H1 (cell line): ENCODE results near the gene PLCL1. TPM values are rescaled to one million over a fixed set of nuclear protein-coding genes. Genes with fewer than 3 reads are reported as not detected.

ENCODE experiments used
- CTCF ChIA-PET: fragments of 300-600 bp; sonication (Branson Sonifier 250); formaldehyde crosslinking; loops from one replicate; lab custom pipeline; 2021; ENCODE audit not compliant: partially characterized antibody; lab: Charles Lee
- POLR2A ChIA-PET: fragments of 300-600 bp; sonication (Branson Sonifier 250); formaldehyde crosslinking; loops from one replicate; lab custom pipeline; 2021; ENCODE audit warnings: inconsistent platforms; ENCODE audit not compliant: partially characterized antibody; lab: Charles Lee
- DNase-seq, 2 experiments: peaks; one replicate each; pipeline versions ENCODE4 v3.0.0 to v3.0.0-alpha.2; 2010 to 2022; ENCODE audit warnings: low spot score in 2 of 2, low read depth in 1 of 2, mixed read lengths in 1 of 2
- FAIRE-seq: peaks from 2 replicates; lab custom pipeline; 2011; peaks lifted over from hg19 to GRCh38; lab: Jason Lieb, UNC
- H2AFZ ChIP-seq: 2 replicates; pipeline ENCODE4 v1.8.1; 2012; ENCODE audit warnings: low read length, inconsistent platforms
- H2AK5ac ChIP-seq: 2 replicates; pipeline ENCODE4 v1.6.1; 2013; ENCODE audit warnings: low read depth, low read length
- H2BK120ac ChIP-seq: replicated peaks from 2 replicates; pipeline ENCODE3; 2013; ENCODE audit warnings: low read depth, low read length, inconsistent platforms
- H2BK12ac ChIP-seq: 2 replicates; pipeline ENCODE4 v1.6.1; 2013; ENCODE audit warnings: low read depth, low read length
- H2BK15ac ChIP-seq: 2 replicates; pipeline ENCODE4 v1.6.1; 2013; ENCODE audit warnings: low read length
- H2BK20ac ChIP-seq: 2 replicates; pipeline ENCODE4 v1.6.1; 2013; ENCODE audit warnings: low read length
- H2BK5ac ChIP-seq: 2 replicates; pipeline ENCODE4 v1.6.1; 2013; ENCODE audit warnings: low read depth, low read length
- H3K14ac ChIP-seq: 2 replicates; pipeline ENCODE4 v1.6.1; 2013; ENCODE audit warnings: inconsistent platforms; ENCODE audit not compliant: insufficient read length
- H3K18ac ChIP-seq: 2 replicates; pipeline ENCODE4 v1.6.1; 2013; ENCODE audit warnings: low read length; ENCODE audit errors: extremely low read depth
- H3K23ac ChIP-seq: 2 replicates; pipeline ENCODE4 v1.6.1; 2013; ENCODE audit warnings: inconsistent platforms; ENCODE audit not compliant: insufficient read length
- H3K23me2 ChIP-seq: 2 replicates; pipeline ENCODE4 v1.6.1; 2013; ENCODE audit warnings: low read depth, low read length
- H3K27ac ChIP-seq: 2 replicates; pipeline ENCODE4 v1.6.1; 2011; ENCODE audit warnings: low read depth, low read length, inconsistent platforms
- H3K27me3 ChIP-seq, 4 experiments: replicated peaks in 1 of 4; 1 replicate in 1 of 4; 2 replicates in 3 of 4; pipeline versions ENCODE4 v1.6.1 to v1.8.1; 2011 to 2013; ENCODE audit warnings: low read length in 3 of 4, mild to moderate bottlenecking in 3 of 4, inconsistent platforms in 2 of 4, mixed read lengths in 2 of 4, moderate library complexity in 1 of 4; ENCODE audit not compliant: control insufficient read depth in 3 of 4, insufficient read depth in 3 of 4; ENCODE audit errors: extremely low read depth in 1 of 4
- H3K36me3 ChIP-seq, 4 experiments: 2 replicates each; pipeline versions ENCODE4 v1.6.1 to v1.8.1; 2011 to 2013; ENCODE audit warnings: mild to moderate bottlenecking in 4 of 4, low read length in 3 of 4, moderate library complexity in 2 of 4, control low read depth in 1 of 4, inconsistent platforms in 1 of 4; ENCODE audit not compliant: insufficient read depth in 4 of 4, control insufficient read depth in 2 of 4
- H3K4ac ChIP-seq: replicated peaks from 2 replicates; pipeline ENCODE3; 2013; ENCODE audit warnings: low read length, low read depth, mixed read lengths, inconsistent platforms; ENCODE audit not compliant: insufficient read length
- H3K4me1 ChIP-seq, 4 experiments: replicated peaks in 1 of 4; 1 replicate in 1 of 4; 2 replicates in 3 of 4; pipeline versions ENCODE4 v1.6.1 to v1.8.1; 2011 to 2013; ENCODE audit warnings: low read length in 3 of 4, inconsistent platforms in 2 of 4, mixed read lengths in 1 of 4; ENCODE audit not compliant: insufficient read depth in 4 of 4, control insufficient read depth in 3 of 4
- H3K4me2 ChIP-seq, 2 experiments: 2 replicates each; pipeline versions ENCODE4 v1.6.1 to v1.8.1; 2011 to 2013; ENCODE audit warnings: low read depth in 2 of 2, low read length in 2 of 2, control low read depth in 1 of 2, inconsistent platforms in 1 of 2, mild to moderate bottlenecking in 1 of 2; ENCODE audit not compliant: insufficient read depth in 1 of 2
- H3K4me3 ChIP-seq, 4 experiments: fragments of 200-600, 300-600 bp in 1 of 4; sonication (generic), shearing (Covaris generic), sonication (Bioruptor Twin) in 1 of 4; 2 replicates each; pipeline versions ENCODE4 v1.5.1 to v1.8.1; 2011 to 2016; ENCODE audit warnings: low read length in 4 of 4, low read depth in 3 of 4, control low read depth in 2 of 4, inconsistent platforms in 2 of 4, mild to moderate bottlenecking in 2 of 4, mixed read lengths in 1 of 4, moderate library complexity in 1 of 4; ENCODE audit not compliant: insufficient read depth in 2 of 4; ENCODE audit errors: extremely low read depth in 1 of 4
- H3K56ac ChIP-seq: replicated peaks from 2 replicates; pipeline ENCODE3; 2013; ENCODE audit warnings: low read depth, mild to moderate bottlenecking, mixed read lengths, low read length, inconsistent platforms; ENCODE audit not compliant: insufficient read length
- H3K79me1 ChIP-seq: 2 replicates; pipeline ENCODE4 v1.6.1; 2013; ENCODE audit warnings: low read depth, low read length, control low read depth
- H3K79me2 ChIP-seq, 2 experiments: 2 replicates each; pipeline versions ENCODE4 v1.6.1 to v1.8.1; 2012 to 2013; ENCODE audit warnings: low read length in 2 of 2, mild to moderate bottlenecking in 2 of 2, inconsistent platforms in 1 of 2; ENCODE audit not compliant: insufficient read depth in 2 of 2, control insufficient read depth in 1 of 2
- H3K9ac ChIP-seq, 4 experiments: replicated peaks in 1 of 4; 1 replicate in 1 of 4; 2 replicates in 3 of 4; pipeline versions ENCODE4 v1.6.1 to v1.8.1; 2011 to 2013; ENCODE audit warnings: low read depth in 3 of 4, low read length in 3 of 4, control low read depth in 2 of 4, mild to moderate bottlenecking in 2 of 4, moderate library complexity in 2 of 4, inconsistent platforms in 1 of 4; ENCODE audit errors: extremely low read depth in 1 of 4
- H3K9me3 ChIP-seq, 2 experiments: 2 replicates each; pipeline versions ENCODE4 v1.6.1 to v1.8.1; 2012 to 2013; ENCODE audit warnings: mild to moderate bottlenecking in 2 of 2, moderate library complexity in 2 of 2, control low read depth in 1 of 2, inconsistent platforms in 1 of 2, low read depth in 1 of 2, low read length in 1 of 2, mixed read lengths in 1 of 2; ENCODE audit not compliant: insufficient read depth in 2 of 2
- H4K20me1 ChIP-seq, 2 experiments: replicated peaks in 1 of 2; 2 replicates each; pipeline versions ENCODE3 to v1.8.1; 2011 to 2013; ENCODE audit warnings: inconsistent platforms in 2 of 2, low read length in 2 of 2, mild to moderate bottlenecking in 1 of 2; ENCODE audit not compliant: insufficient read depth in 2 of 2, control insufficient read depth in 1 of 2
- H4K5ac ChIP-seq: 2 replicates; pipeline ENCODE4 v1.6.1; 2013; ENCODE audit warnings: low read length, low read depth, mixed read lengths, inconsistent platforms; ENCODE audit not compliant: insufficient read length
- H4K8ac ChIP-seq: 2 replicates; pipeline ENCODE4 v1.8.0; 2013; ENCODE audit warnings: mild to moderate bottlenecking, moderate library complexity, low read length, inconsistent platforms; ENCODE audit not compliant: insufficient read depth; ENCODE audit errors: extremely low read depth
- H4K91ac ChIP-seq: replicated peaks from 2 replicates; pipeline ENCODE3; 2013; ENCODE audit warnings: low read length, mixed read lengths, inconsistent platforms; ENCODE audit not compliant: insufficient read length
- CREB1 ChIP-seq: IDR thresholded peaks from 2 replicates; pipeline ENCODE4 v1.6.1; 2012; ENCODE audit warnings: inconsistent platforms
- KDM1A ChIP-seq: fragments of 200-600, 300-600 bp; sonication (generic); IDR thresholded peaks from 2 replicates; pipeline ENCODE4 v1.7.1; 2016; ENCODE audit warnings: mild to moderate bottlenecking, low read length, borderline replicate concordance
- PHF8 ChIP-seq: fragments of 200-600 bp; sonication (generic); conservative IDR thresholded peaks from 2 replicates; pipeline ENCODE4 v1.7.1; 2012; ENCODE audit warnings: low read depth, mild to moderate bottlenecking, inconsistent platforms, low read length, moderate library complexity
- SP1 ChIP-seq: IDR thresholded peaks from 2 replicates; pipeline ENCODE4 v1.6.1; 2011; ENCODE audit warnings: low read depth, low read length
- SP2 ChIP-seq: IDR thresholded peaks from 2 replicates; pipeline ENCODE4 v1.6.1; 2012; ENCODE audit warnings: mild to moderate bottlenecking, low read length, inconsistent platforms
- TCF12 ChIP-seq: IDR thresholded peaks from 2 replicates; pipeline ENCODE4 v1.6.1; 2011; ENCODE audit warnings: low read depth, mild to moderate bottlenecking, low read length
- WGBS, 2 experiments: shearing (Covaris generic) in 1 of 2; methylation state at CpG; one replicate each; pipeline versions ENCODE4 v1.1.6 to v1.1.7; 2013 to 2015; ENCODE audit warnings: low lambda C conversion rate in 2 of 2, mixed read lengths in 2 of 2, inconsistent platforms in 1 of 2, low coverage in 1 of 2, missing lambda C conversion rate in 1 of 2; ENCODE audit not compliant: insufficient replicate concordance in 2 of 2, insufficient coverage in 1 of 2, insufficient read length in 1 of 2; ENCODE audit errors: extremely low coverage in 1 of 2, missing lambda C conversion rate in 1 of 2; 5-methylcytosine and 5-hydroxymethylcytosine counted together
- polyA plus RNA-seq, 7 experiments: library from polyadenylated mRNA; depleted of rRNA in 3 of 7; stranded (reverse) in 5 of 7; unstranded in 2 of 7; fragments of >200 nt in 5 of 7; fragments of 200-250 nt in 2 of 7; gene quantifications; 1 replicate in 5 of 7; 2 replicates in 1 of 7; 4 replicates in 1 of 7; pipeline versions ENCODE4 v1.2.1 to v1.2.3, GENCODE V29; 2011 to 2013; ENCODE audit warnings: missing spikeins in 2 of 7, mixed read lengths in 2 of 7
- total RNA-seq: library from RNA; stranded (reverse); fragmentation: NEBNext Ultra II Directional; extraction: Animal tissue kit (Norgen Biotek cat#: 25700); gene quantifications from 2 replicates; pipeline ENCODE4 v1.2.1, GENCODE V29; 2021
- TF ChIP-seq, protein P1 (sequence below): IDR thresholded peaks from 2 replicates; pipeline ENCODE4 v1.6.1; 2011; ENCODE audit warnings: low read depth, mild to moderate bottlenecking, low read length; ENCODE audit not compliant: insufficient read depth

Gene PLCL1
- total and polyA plus RNA-seq, 2 of the 8 experiments (the other 6 are each of a cell fraction or from before 2014, with no cell fraction given) = not detected

DNA sequence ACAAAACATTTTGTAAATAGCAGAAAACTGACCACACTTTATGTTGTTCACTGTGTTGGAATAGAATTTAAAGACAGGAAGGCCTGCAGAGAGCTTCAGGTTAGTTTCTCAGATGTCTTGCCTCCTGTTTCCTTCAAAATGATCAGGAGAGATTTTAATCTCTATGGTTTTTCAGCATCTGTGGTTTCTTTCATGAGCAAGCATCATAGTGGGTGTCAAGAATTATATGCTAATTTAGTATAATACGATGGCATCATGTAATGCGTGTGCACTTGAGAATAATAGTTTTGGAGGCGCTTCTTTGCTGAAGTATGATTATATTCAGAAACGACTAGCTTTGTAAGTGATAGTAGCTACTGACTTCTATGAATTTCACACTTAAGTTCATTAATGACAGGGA lies 149.9 kb downstream of the PLCL1 start:
- Histone ChIP-seq H3K4me1 (no peaks in the 10 kb centered on the region; a peak in 2 of 7 replicates), H4K20me1 (no peaks in the 10 kb centered on the region), H3K9me3 (no peaks in the 10 kb centered on the region), H2BK5ac (no peak overlapping the region), H3K4me2 (no peak overlapping the region), H2BK20ac (no peak overlapping the region), H2AFZ (no peak overlapping the region), H3K23ac (no peak overlapping the region), H3K56ac (no peak overlapping the region), H3K36me3 (no peaks in the 10 kb centered on the region), H2AK5ac (no peak overlapping the region), H2BK120ac (no peak overlapping the region), H4K91ac (no peak overlapping the region), H3K79me2 (no peaks in the 10 kb centered on the region), H3K14ac (no peak overlapping the region), H3K23me2 (no peaks in the 10 kb centered on the region), H4K8ac (no peak overlapping the region), H3K18ac (no peak overlapping the region), H3K27me3 (no peaks in the 10 kb centered on the region), H3K4me3 (no peak overlapping the region), H2BK12ac (no peak overlapping the region), H2BK15ac (no peak overlapping the region), H3K79me1 (no peaks in the 10 kb centered on the region), H4K5ac (no peak overlapping the region), H3K27ac (no peak overlapping the region)
- WGBS, 2 experiments = 86% methylated on average over 4 of the region's 4 CpGs; no CpG with 5 or more reads in 1 of the 2 experiments
- no peak for DNase-seq
- POLR2A ChIA-PET = no interaction called here
- no peak for FAIRE-seq
- CTCF ChIA-PET = interaction anchor here (1.3 to 1.5 kb wide), 2 partner anchors 11 to 173 kb away, joined by 4 to 5 read pairs; no protein-coding TSS in a partner anchor
- TF ChIP-seq, protein P1, sequence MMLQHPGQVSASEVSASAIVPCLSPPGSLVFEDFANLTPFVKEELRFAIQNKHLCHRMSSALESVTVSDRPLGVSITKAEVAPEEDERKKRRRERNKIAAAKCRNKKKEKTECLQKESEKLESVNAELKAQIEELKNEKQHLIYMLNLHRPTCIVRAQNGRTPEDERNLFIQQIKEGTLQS = no peak
- no peak for TF ChIP-seq CREB1
- no peak for TF ChIP-seq PHF8
- TF ChIP-seq SP2 = no peak
- no peak for TF ChIP-seq SP1
- TF ChIP-seq TCF12 = no peak
- no peak for TF ChIP-seq KDM1A
- TF ChIP-seq, all 59 proteins: peak for 0
- no peak overlapping the region for H3K9ac ChIP-seq
- no peak overlapping the region for H3K4ac ChIP-seq
